Non-pigmented ciliary epithelial cell (primary cell): ENCODE measurements around the gene DIS3L2.

Experiments
- DNase-seq: peaks from one replicate; pipeline ENCODE4 v3.0.0-alpha.2; 2010; ENCODE audit warnings: low read depth

DIS3L2 gene

GRCh38 chr2:232230560-232230959 is 269.0 kb downstream of the DIS3L2 start:
- DNase-seq, result no peak

GRCh38 chr2:232231554-232231953 is 270.0 kb downstream of the DIS3L2 start:
- DNase-seq, result no peak

- no peak for DNase-seq
Observed at GRCh38 chr2:232232915-232233314, 271.4 kb downstream of the DIS3L2 start.

- no peak for DNase-seq
Observed at GRCh38 chr2:232234922-232235615, 273.6 kb downstream of the DIS3L2 start.

GRCh38 chr2:232235716-232236115 is 274.2 kb downstream of the DIS3L2 start:
- no peak for DNase-seq

GRCh38 chr2:232236200-232236599 is 274.7 kb downstream of the DIS3L2 start:
- DNase-seq, result no peak

GRCh38 chr2:232237464-232237863 is 276.0 kb downstream of the DIS3L2 start:
- no peak for DNase-seq

GRCh38 chr2:232238108-232238507 is 276.6 kb downstream of the DIS3L2 start:
- no peak for DNase-seq

GRCh38 chr2:232238596-232238995 is 277.1 kb downstream of the DIS3L2 start:
- no peak for DNase-seq

GRCh38 chr2:232239951-232240681 is 278.6 kb downstream of the DIS3L2 start:
- no peak for DNase-seq

GRCh38 chr2:232240906-232241305 is 279.4 kb downstream of the DIS3L2 start:
- no peak for DNase-seq

- no peak for DNase-seq
Observed at GRCh38 chr2:232242316-232242715, 280.8 kb downstream of the DIS3L2 start.

GRCh38 chr2:232245111-232245510 is 283.6 kb downstream of the DIS3L2 start:
- no peak for DNase-seq

GRCh38 chr2:232246245-232246644 is 284.7 kb downstream of the DIS3L2 start:
- no peak for DNase-seq

GRCh38 chr2:232249096-232249495 is 287.6 kb downstream of the DIS3L2 start:
- no peak for DNase-seq

GRCh38 chr2:232250246-232251175 is 289.0 kb downstream of the DIS3L2 start:
- no peak for DNase-seq

GRCh38 chr2:232255033-232255432 is 293.5 kb downstream of the DIS3L2 start:
- no peak for DNase-seq

- peak; percentile 87 for DNase-seq
Observed at GRCh38 chr2:232260075-232260474, 298.6 kb downstream of the DIS3L2 start.

GRCh38 chr2:232261776-232262175 is 300.3 kb downstream of the DIS3L2 start:
- no peak for DNase-seq

GRCh38 chr2:232263295-232263694 is 301.8 kb downstream of the DIS3L2 start:
- no peak for DNase-seq

GRCh38 chr2:232264081-232264480 is 302.6 kb downstream of the DIS3L2 start:
- no peak for DNase-seq

GRCh38 chr2:232265329-232265728 is 303.8 kb downstream of the DIS3L2 start:
- no peak for DNase-seq
